T47D (cell line): ENCODE results near the gene PABPN1L.
"Not testable (repeated sequence)": the region's sequence is repeated elsewhere in the genome, so short reads cannot be mapped to it uniquely, and the experiment has no call there.

Experiments used
- DNase-seq, 2 experiments: peaks; one replicate each; pipeline versions ENCODE4 v3.0.0 to v3.0.0-alpha.2; 2011 to 2012; ENCODE audit warnings: low read depth in 1 of 2, low spot score in 1 of 2
- JUND ChIP-seq: IDR thresholded peaks from 2 replicates; pipeline ENCODE4 v1.6.1; 2012; ENCODE audit warnings: low read depth
- in situ Hi-C: cut with HindIII; loops from 2 replicates; pipeline ENCODE4 v1.10.0; 2016; ENCODE audit warnings: low sequenced_read_pairs, low pct_unique_long_range_greater_than_20kb

PABPN1L gene

DNA sequence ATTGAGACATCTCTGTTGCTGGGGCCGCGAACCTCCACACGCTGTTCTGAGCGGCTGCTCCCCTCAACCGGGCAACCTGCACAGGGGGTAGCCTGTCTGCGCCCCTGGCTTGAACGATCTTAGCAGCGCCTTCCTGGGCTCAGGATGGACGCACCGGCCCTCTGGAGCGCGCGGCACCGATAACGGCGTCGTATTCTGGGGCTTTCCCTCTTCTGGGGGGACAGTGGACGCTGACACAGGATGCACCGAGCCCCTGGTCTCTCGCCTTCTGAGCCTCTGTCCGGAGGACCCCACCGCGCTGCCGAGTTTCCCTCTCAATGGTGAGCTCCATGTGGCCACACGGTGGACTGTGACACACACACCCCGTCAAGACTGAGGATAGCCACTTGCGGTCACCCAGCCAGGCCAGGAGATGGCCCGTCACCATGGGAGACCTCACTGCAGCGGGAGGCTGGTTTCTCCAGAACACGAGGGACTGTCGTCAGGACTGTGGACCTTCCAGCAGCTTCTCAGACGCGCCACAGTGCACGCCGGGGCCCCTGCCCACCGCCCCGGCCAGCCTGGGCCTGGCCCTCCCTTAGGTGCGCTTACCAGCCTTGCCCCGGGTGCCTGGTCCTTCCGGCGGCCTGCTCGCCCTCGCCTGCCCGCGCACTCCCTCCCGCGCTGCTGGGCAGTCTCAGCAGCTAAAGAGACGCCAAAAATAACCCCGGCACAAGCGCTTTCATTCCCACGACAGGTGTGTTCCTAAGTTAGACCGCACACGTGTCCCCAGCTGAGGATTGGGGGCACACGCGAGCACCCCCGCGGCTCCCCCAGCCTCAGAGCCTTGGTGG, 30.0 kb upstream of the PABPN1L start:
- in situ Hi-C loops: no loop called here
- DNase-seq: no peak
- TF ChIP-seq JUND: no peak

GRCh38 chr16:88895335-88895734, 28.9 kb upstream of the PABPN1L start:
- TF ChIP-seq JUND: no peak
- in situ Hi-C loops: no loop called here

DNA sequence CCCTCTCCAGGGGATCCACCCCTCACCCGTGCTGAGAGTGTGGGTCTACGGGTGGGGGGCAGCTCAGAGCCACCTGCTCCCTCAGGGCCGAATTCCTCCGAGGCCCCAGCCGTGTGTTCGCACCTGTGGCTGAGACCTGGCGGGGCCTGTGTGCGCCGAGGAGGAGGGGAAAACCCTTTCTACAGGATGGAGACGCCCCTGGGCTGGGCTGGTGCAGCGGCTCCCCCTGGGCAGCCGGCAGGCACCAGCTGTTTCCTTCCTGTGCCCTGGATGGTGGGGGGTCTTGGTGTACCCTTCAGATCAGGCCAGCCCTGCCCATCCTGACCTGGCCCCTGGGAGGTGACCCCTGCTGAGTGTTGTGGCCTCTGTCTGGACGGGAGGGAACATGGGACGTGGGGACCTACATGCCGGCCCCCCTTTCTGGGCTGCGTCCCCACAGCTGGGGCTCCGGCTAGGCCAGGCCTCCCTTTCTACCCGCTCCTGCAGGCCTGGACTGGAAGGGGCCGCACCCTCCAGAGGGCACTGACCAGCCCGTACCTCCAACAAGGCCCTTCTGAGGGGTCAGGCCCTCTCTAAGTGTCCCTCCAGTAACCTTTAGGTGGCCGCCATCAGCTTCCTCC, 28.3 kb upstream of the PABPN1L start:
- no peak for DNase-seq
- no peak for TF ChIP-seq JUND

More at GRCh38 chr16:88895335-88895734, 28.9 kb upstream of the PABPN1L start:
- DNase-seq: no peak

DNA sequence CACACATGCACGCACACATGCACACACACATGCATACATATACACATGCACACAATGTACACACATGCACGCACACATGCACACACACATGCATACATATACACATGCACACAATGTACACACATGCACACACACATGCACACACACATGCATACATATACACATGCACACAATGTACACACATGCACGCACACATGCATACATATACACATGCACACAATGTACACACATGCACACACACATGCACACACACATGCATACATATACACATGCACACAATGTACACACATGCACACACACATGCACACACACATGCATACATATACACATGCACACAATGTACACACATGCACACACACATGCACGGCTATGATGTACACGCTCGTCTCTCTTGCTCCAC, 27.8 kb upstream of the PABPN1L start:
- in situ Hi-C loops, DNase-seq: not testable (repeated sequence)

More for the DNA sequence above, 28.3 kb upstream of the PABPN1L start:
- in situ Hi-C loops: no loop called here

DNA sequence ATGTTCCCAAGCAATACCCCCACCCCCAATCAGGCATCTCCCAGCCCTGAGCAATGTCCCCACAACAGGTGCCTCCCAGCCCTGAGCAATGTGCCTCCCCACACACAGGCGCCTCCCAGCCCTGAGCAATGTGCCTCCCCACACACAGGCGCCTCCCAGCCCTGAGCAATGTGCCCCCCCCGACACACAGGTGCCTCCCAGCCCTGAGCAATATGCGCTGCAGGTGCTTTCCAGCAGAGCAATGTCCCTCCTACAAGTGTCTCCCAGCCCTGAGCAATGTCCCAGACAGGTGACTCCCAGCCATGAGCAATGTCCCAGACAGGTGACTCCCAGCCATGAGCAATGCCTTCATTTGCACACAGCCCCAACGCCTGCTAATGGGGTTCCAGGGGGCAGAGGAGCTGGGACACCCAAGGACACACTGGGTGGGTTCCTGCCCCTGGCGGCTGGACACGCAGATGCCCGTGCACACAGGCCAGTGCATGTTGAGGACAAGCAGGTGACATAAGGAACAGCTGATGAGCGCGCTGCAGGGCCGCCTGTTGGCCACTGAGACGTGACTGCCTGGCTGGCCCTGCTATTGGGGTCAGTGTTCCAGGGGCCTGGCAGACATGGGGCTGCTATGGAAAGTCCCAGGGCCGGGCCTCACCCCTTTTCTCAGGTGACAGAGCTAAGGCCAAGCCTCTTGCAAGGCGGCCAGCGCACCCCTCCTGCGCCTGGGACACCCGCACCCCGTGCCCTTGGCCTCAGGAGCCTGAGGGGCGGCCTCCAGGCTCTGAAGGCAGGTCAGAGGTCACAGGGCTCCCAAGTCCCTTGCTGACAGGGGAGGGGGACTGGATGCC, 26.9 kb upstream of the PABPN1L start:
- no peak for DNase-seq
- TF ChIP-seq JUND: no peak
- in situ Hi-C loops: no loop called here

DNA sequence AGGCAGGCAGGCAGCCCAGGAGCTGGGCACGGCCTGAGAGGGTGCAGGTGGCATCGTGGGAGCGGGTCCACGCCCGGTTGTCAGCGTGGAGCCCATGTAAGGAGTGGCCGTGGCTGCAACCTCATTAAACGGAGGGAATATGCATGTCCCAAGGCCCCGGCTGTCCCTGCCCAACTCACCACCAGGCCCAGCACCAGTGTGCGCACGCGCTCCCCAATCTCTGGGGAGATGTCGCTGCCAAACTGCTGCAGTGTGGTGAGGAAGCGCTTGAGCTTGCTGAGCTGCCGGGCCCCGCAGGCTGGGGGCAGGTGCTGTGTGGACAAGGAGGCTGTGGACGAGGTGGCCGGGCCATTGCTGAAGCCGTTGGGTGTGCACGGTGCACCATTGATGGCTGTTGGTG, 25.6 kb upstream of the PABPN1L start:
- DNase-seq: no peak
- no peak for TF ChIP-seq JUND
- in situ Hi-C loops: no loop called here

DNA sequence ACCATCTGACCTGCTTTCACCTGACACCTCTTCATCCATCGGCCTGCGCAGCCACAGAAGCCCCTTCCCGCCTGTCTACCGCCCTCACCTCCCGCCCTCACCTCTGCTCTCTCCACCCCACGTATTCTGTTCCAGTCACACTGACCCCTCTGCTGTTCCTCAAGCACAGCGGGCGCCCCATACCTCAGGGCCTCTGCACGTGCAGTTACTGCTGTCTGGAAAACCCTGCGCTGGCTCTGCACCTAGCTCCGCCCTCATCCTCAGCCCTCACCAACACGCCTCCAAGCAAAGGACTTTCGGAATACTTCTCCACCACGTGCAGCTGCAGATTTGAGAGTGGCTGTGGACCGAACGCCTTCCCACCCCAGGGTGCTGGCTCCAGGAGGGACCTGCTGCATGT, 24.6 kb upstream of the PABPN1L start:
- TF ChIP-seq JUND: no peak
- in situ Hi-C loops: no loop called here
- no peak for DNase-seq

DNA sequence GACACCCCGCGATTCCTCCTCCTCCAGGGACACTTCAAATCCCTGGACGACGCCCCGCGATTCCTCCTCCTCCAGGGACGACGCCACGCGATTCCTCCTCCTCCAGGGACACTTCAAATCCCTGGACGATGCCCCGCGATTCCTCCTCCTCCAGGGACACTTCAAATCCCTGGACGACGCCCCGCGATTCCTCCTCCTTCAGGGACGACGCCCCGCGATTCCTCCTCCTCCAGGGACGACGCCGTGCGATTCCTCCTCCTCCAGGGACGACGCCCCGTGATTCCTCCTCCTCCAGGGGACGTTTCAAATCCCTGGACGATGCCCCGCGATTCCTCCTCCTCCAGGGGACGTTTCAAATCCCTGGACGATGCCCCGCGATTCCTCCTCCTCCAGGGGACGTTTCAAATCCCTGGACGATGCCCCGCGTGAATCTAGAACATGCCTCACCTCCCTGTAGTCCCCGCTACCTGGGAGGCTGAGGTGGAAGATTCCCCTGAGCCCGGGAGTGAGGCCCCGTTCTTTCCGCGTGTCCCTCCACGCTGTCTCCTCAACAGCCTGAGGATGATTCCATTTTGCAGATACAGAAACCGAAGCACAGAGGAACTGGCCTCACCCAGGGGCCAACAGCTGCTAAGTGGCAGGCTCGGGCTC, 23.4 kb upstream of the PABPN1L start:
- in situ Hi-C loops, DNase-seq: not testable (repeated sequence)

- TF ChIP-seq JUND: no peak
- in situ Hi-C loops: no loop called here
- peak in 1 of 2 experiments; percentile 46 for DNase-seq
Observed at GRCh38 chr16:88888461-88889387, 22.3 kb upstream of the PABPN1L start.

DNA sequence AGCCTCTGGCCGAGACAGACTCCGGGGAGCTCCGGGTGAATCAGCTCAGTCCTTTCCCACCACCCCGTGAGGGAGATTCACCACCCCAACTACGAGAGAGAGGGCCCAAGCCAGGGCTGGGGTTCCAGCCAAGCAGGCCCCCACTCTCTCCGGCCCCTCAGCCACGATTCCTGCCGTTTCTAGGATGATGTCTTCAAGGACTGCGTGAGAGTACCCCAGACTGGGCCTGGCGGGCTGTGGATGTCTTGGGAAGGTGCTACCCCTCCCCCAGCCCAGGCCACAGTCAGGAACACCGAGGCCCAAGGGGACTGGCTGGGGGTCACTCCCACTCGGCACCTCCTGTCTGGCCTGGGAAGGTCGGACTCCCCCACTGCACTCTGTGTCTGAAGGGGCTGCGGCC, 21.6 kb upstream of the PABPN1L start:
- no peak for DNase-seq
- in situ Hi-C loops: no loop called here
- no peak for TF ChIP-seq JUND

GRCh38 chr16:88886845-88887521, 20.5 kb upstream of the PABPN1L start:
- in situ Hi-C loops: no loop called here
- no peak for DNase-seq

More at GRCh38 chr16:88886845-88887521, 20.5 kb upstream of the PABPN1L start:
- no peak for TF ChIP-seq JUND
